AG08395 (cell line): ENCODE data around the gene GPR32.
"Not testable (repeated sequence)": the region's sequence is repeated elsewhere in the genome, so short reads cannot be mapped to it uniquely, and the experiment has no call there.

Experiments
- DNase-seq: peaks from one replicate; pipeline ENCODE4 v3.0.0; 2012; ENCODE audit warnings: mixed read lengths, low spot score

The GPR32 gene

DNA sequence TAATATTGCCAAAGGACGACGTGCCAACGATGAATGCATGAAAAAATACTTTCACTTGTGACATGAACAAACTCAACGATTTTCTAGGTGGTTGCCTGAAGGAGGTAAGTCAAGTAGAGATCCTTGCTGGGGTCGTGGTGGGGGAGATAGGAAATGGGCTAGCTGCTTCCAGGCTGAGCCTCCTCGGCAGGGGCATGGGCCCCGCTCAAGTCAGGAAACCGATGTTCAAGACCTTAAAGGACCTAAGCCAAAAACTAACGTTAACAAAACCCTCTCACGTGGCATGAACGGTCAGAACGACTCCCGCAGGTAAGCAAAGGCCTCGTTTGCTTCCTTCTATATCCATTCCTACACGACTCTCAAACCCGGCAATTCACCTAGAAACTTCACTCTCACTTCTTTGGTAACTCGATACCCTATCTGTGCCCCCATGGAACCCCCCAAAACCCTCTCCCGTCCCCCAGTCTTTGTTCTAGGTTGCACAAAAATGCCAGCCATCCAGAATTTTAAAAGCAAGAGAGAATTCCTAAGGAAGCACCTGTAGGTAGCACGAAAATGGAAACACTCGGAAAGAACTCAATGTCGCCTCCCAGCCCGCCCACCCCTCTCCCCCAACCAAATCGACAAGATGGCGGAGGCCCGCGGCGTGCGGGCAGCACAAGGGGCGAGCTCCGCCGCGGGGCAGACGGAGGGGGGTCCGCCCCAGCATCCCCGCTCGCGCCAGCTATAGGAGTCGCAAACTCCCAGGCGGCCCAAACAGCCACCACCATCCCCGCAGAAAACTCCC is 33.6 kb downstream of the GPR32 start:
- no peak for DNase-seq

DNA sequence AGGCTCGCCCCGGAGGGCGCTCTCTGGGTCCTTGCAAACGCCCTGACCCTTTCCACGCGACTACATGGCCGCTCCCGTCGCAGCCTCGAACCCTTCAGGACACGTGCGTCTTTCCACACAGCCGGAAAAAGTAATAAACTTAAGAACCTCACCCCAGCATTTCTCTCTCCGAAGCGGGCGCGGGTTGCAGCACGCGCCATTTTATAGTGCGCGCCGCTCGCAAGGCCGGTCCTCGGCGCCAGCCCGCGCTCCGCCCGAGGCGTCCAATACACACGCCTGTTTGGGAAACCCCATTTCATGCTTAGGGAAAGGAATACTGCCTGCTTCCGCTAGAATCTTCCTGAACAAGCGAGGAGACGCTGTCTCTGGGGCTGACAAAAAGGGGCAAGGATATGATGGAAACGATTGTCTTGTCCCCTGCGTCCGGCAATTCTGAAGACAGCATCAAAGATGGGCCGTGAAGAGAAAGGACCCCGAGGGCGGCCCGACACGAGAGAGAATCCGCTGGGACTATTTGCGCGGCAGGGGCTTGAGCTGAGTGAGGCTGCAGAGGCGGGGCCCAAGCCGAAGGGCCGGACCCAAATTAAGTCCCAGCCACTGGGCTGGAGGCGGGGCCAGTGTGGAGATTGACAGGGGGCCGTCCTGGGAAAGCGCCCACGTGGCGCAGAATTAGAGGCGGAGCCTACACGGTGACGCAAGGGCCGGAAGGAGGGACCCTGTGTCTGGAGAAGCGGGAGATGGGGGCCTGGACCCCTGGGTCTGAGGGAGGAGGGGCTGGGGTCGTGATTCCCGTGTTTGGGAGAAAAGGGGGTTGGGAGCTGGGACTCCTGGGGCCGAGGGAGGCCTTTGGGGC is 34.4 kb downstream of the GPR32 start:
- peak; percentile 99 for DNase-seq

DNA sequence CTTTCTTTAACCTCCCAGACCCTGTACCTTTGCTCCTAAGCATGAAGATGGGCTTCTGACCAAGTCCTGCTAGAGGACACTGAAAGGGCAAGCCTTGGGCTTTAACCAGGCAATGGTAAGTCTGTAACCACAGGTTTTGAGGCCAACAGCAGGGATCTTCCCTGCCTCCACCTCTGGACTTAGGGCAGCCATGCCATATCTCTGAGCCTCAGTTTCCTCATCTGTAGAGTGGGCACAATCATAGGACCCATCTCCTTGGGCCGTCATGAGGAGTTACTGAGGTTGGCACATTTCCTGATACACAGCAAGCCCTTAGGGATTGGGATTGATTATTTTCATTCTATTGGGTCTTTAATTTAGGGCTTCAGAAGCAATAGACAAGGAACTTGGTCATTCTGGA is 38.6 kb downstream of the GPR32 start:
- DNase-seq = no peak

DNA sequence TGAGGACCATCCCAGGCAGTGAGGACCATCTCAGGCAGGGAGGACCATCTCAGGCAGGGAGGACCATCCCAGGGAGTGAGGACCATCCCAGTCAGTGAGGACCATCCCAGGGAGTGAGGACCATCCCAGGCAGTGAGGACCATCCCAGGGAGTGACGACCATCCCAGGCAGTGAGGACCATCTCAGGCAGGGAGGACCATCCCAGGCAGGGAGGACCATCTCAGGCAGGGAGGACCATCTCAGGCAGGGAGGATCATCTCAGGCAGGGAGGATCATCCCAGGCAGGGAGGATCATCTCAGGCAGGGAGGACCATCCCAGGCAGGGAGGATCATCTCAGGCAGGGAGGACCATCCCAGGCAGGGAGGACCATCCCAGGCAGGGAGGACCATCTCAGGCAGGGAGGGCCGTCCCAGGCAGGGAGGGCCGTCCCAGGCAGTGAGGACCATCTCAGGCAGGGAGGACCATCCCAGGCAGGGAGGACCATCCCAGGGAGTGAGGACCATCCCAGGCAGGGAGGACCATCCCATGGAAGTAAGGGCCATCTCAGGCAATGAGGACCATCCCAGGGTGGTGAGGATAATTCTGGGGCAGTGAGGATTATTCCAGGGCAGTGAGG is 41.5 kb downstream of the GPR32 start:
- DNase-seq = not testable (repeated sequence)

DNA sequence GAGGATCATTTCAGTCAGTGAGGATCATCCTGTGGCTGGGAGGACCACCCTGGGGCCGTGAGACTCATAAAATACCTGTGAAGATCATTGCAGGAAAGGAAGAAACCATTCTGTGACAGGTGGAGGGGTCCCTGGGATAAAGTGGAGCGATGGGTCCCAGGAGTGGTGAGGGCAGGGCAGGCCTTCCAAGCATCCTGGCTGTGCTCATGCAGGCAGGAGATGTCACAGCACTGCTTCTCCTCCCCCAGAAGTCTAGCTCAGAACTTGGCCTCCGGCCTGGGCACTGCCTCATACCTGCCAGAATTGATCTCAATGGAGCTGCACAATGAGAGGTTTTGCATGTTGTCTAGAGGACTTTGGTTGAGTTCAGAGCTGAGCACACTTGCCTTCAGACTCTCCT is 42.2 kb downstream of the GPR32 start:
- DNase-seq = no peak

DNA sequence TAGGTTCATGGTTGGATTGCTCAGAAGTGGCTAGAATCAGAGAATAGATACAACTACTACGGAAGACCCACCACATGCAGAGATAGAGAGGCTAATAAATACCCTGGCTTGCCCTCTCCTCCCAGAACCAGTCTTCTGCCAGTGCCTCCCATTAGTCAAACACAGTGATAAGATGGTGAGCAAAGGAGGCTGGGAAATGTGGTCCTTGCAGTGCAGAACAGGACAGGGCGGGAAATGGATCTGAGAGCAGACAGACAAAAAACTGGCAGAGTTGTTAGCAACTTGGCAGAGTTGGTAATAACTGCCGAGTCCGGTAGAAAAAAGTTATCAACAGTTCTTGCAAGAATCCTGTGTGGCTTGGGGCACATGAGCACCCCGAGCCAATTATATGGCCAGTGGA is 44.6 kb downstream of the GPR32 start:
- DNase-seq = no peak

DNA sequence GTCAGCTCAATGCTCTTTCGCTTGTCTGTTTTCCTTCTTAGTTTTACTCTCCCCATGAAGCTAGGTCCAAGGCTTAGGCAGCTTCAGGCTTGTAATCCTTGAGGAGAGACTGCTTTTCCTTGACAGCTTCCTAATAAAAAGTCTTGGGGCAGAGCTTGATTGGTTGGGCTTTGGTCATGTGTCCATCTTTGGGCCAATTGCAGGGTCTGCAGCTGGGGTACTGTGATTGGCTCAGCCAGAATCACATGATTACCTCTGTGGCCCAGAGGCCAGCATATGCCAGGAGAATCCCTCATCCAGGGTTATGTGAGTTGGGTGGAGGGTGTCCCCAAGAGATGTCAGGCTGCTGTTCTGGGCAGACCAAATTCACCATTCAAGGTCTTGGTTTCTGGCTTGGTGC is 45.2 kb downstream of the GPR32 start:
- no peak for DNase-seq

DNA sequence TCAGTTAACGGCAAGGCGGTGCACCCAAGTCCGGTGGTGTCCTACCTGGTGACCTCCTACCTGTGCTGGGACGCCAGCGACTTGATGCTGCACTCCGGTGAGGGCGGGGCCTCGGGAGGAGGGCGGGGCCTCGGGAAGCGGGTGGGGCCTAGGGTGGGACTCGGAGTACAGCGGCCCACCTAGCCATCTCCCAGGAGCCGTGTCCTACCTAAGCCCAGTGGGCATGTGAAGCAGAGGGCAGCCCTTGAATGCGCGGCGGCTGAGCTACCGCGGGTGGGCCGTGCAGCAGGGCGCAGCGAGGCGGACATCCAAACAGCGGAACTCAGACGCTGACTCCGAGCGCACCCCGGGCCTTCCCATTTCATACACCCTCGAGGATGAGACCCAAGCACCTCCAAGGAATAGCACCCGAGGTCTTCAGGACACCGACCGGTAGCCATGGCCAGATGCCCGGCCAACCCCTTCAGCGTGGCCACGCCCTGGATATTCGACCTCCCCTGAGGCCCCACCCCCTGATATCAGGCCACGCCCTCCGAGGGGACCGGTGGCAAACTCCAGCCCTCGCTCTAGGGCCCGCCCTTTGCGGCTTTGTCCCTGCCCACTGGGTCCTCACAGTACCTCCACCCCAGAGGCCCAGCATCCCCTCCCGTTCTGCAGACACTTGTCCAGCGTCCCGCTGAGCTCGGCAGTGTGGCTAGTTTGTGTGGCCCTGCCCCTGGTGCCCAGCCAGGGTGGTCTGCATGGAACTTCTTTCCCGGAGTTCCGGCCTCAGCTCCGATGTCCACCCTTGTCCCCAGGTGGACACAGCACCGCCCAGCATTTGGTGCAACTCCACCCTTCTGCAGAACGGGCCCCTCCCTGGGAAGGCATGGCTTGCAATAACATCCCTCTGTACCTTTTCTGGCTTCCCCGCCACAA is 47.9 kb downstream of the GPR32 start:
- peak; percentile 41 for DNase-seq

DNA sequence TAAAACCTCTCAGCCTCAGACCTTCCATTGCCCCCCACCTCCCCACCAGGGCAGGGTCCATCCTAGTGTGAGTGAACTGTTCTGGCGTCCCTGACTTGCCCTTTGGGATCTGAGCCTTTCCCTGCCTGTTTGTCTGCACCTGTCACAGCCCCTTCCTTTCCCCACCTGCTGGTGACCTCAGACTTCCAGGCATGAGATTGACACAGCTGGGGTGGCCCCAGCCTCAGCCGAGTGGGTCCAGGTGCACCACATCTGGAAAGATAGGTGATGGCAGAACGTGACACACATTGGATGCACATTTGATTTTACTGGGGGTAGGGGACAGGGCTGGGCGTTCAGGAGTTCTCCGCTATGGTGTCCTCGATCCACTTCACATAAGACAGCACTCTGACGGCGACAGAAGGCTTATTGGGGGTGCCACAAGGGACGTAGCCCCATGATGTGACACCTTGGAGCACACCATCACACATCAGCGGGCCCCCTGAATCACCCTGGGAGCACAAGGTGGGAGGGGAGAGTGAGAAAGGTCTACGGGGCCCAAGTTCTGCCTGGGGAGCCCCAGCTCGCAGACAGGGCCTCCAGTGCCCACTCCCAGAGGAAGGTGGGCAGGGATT is 48.7 kb downstream of the GPR32 start:
- no peak for DNase-seq

DNA sequence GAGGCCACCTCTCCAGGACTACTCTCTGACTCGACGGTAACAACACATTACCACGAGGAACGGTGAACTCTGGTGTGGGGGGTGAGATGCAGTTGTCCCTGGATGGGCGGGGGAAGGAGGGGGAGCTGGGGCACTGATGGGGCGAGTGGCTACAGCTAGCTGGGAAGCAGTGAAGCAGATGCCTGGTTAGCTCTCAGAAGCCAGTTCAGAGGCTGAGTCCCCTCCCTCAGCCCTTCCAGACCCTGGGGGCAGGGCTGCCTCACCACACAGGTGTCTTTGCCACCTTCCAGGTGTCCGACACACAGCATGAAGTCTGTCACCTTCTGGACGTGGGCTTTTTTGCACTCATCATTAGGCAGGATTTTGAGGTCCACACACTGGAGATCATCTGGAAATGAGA is 49.4 kb downstream of the GPR32 start:
- no peak for DNase-seq

DNA sequence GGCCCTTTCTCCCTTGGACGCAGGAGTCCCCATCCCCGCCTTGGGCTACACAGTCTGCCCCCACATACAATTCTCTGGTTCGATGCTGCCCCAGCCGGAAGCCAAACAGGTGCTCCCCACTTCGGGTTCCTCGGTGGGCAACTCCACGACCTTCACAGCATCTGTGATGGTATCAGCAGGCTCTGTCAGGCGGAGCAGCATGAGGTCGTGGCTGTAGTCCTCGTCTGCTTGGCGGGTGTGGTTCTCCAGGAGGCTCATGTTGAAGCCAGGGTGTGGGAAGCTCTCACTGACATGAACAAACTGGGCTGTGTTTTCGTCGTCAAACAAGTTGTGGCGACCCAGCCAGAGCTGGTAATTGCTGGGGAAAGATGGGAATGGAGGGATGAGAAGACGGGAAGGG is 49.8 kb downstream of the GPR32 start:
- DNase-seq = no peak

DNA sequence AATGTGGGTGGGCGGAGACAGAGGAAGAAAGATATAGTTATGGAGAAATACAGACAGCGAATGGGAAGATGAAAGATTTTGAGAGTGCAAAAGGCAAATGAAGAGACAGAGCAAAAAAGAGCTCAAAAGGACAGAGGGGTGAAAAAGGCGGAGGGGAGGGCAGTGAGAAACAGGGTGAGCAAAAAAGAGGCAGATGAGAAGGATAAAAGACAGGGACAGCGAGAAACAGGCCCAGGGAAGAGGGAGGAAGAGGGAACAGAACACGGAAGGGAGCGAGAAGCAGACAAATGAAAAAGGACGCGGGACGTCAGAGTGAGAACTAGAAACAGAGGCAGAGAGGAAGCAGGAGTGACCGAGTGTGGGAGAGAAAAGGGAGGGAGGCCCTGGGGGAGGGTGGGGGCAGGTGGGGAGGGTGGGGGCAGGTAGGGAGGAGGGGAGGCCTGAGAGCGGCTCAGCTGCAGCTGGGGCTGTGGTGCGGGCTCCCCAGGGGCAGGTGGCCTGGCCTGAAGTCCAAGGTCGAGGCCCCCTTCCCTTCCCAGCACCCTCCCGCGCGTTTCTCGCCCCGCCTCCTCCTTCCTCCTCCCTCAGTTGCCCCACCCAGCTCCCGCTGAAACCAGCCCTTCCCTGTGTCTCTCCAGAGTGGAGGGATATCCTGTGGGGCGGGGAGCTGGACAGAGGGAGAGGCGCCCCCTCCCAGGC is 50.4 kb downstream of the GPR32 start:
- DNase-seq = no peak

DNA sequence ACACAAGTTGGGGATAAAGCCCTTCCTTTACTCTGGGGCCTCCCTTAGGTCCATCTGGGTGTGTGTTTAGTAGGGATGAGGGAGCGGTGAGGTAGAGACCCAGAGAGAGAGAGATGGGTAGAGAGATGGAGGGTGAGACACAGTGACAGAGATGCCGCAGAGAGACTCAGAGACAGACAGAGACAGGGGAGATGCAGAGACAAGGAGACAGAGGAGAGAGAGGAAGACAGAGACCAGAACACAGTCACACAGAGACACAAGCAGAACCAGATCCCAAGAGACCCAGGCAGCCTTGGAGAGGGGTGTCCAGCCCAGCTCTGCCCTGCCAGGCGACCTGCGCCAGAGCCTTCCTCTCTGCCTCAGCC is 51.0 kb downstream of the GPR32 start:
- no peak for DNase-seq
